CD4-positive, CD25-positive, alpha-beta regulatory T cell (primary cell): ENCODE measurements around the gene BGLAP. TPM values are rescaled to one million over a fixed set of nuclear protein-coding genes. Genes with fewer than 3 reads are reported as not detected.

Experiments
- polyA plus RNA-seq, 4 donors: library from polyadenylated mRNA; unstranded; fragments of 300-500 nt; fragmentation: Illumina TruSeq; gene quantifications; one replicate each; pipeline ENCODE4 v1.2.3, GENCODE V29; 2021
- total RNA-seq: library from RNA; stranded (reverse); gene quantifications from one replicate; pipeline ENCODE4 v1.2.3, GENCODE V29; 2022

BGLAP gene
- total and polyA plus RNA-seq, 5 donors from 2014 or later = 1.1 TPM; not detected in 4

Other genes starting within 250 kb of the BGLAP start
- gene SSR2, start 221.2 kb upstream of the BGLAP start, total RNA-seq = 196 TPM
- gene SSR2, start 221.2 kb upstream of the BGLAP start, polyA plus RNA-seq = 100 to 1,000 TPM; 358 to 421 (median 392) TPM
- 19.1 TPM for gene UBQLN4, start 188.4 kb upstream of the BGLAP start, total RNA-seq
- gene UBQLN4, start 188.4 kb upstream of the BGLAP start, polyA plus RNA-seq = 1 to 10 TPM; 4.4 to 7.1 (median 5.5) TPM
- 20.2 TPM for gene LAMTOR2, start 187.4 kb upstream of the BGLAP start, total RNA-seq
- gene LAMTOR2, start 187.4 kb upstream of the BGLAP start, polyA plus RNA-seq = 100 to 1,000 TPM; 107 to 162 (median 130) TPM
- 1.5 TPM for gene RAB25, start 181.0 kb upstream of the BGLAP start, total RNA-seq
- gene RAB25, start 181.0 kb upstream of the BGLAP start, polyA plus RNA-seq = 1 to 10 TPM in 2 of 4 donors, under 1 TPM in 2; 0.83 to 1.7 (median 0.93) TPM
- not detected for gene MEX3A, start 159.7 kb upstream of the BGLAP start, total RNA-seq
- gene MEX3A, start 159.7 kb upstream of the BGLAP start, polyA plus RNA-seq = not detected
- 1,807 TPM for gene LMNA, start 127.5 kb upstream of the BGLAP start, total RNA-seq
- 100 to 1,000 TPM in 1 of 4 donors, 10 to 100 TPM in 3; 54.1 to 113 (median 83.1) TPM for gene LMNA, start 127.5 kb upstream of the BGLAP start, polyA plus RNA-seq
- gene SEMA4A, start 88.6 kb upstream of the BGLAP start, total RNA-seq = 41.2 TPM
- 1 to 10 TPM in 2 of 4 donors, under 1 TPM in 2; 0.89 to 2.2 (median 1.4) TPM for gene SEMA4A, start 88.6 kb upstream of the BGLAP start, polyA plus RNA-seq
- 21.3 TPM for gene SLC25A44, start 48.1 kb upstream of the BGLAP start, total RNA-seq
- 10 to 100 TPM in 3 of 4 donors, 1 to 10 TPM in 1; 8.2 to 17.5 (median 12.7) TPM for gene SLC25A44, start 48.1 kb upstream of the BGLAP start, polyA plus RNA-seq
- gene PMF1, start 29.2 kb upstream of the BGLAP start, total RNA-seq = 69.3 TPM
- 10 to 100 TPM; 70.6 to 89.9 (median 88.7) TPM for gene PMF1, start 29.2 kb upstream of the BGLAP start, polyA plus RNA-seq
- gene PAQR6, start 5.9 kb downstream of the BGLAP start, total RNA-seq = 3.7 TPM
- 1 to 10 TPM in 1 of 4 donors, under 1 TPM in 3; 0.13 to 2.0 (median 0.57) TPM for gene PAQR6, start 5.9 kb downstream of the BGLAP start, polyA plus RNA-seq
- gene SMG5, start 40.6 kb downstream of the BGLAP start, total RNA-seq = 64.0 TPM
- 10 to 100 TPM; 12.0 to 14.4 (median 14.1) TPM for gene SMG5, start 40.6 kb downstream of the BGLAP start, polyA plus RNA-seq
- 5.1 TPM for gene TMEM79, start 42.1 kb downstream of the BGLAP start, total RNA-seq
- 1 to 10 TPM; 1.7 to 6.2 (median 5.3) TPM for gene TMEM79, start 42.1 kb downstream of the BGLAP start, polyA plus RNA-seq
- 29.9 TPM for gene GLMP, start 53.5 kb downstream of the BGLAP start, total RNA-seq
- gene GLMP, start 53.5 kb downstream of the BGLAP start, polyA plus RNA-seq = 10 to 100 TPM; 29.8 to 45.9 (median 36.7) TPM
- not detected for gene VHLL, start 57.1 kb downstream of the BGLAP start, total RNA-seq
- not detected for gene VHLL, start 57.1 kb downstream of the BGLAP start, polyA plus RNA-seq
- 84.5 TPM for gene CCT3, start 96.1 kb downstream of the BGLAP start, total RNA-seq
- gene CCT3, start 96.1 kb downstream of the BGLAP start, polyA plus RNA-seq = 100 to 1,000 TPM; 195 to 214 (median 203) TPM
- gene TSACC, start 96.3 kb downstream of the BGLAP start, total RNA-seq = not detected
- under 1 TPM in 1 of 4 donors, not detected in 3; 0.39 TPM for gene TSACC, start 96.3 kb downstream of the BGLAP start, polyA plus RNA-seq
- gene RHBG, start 127.0 kb downstream of the BGLAP start, total RNA-seq = not detected
- not detected for gene RHBG, start 127.0 kb downstream of the BGLAP start, polyA plus RNA-seq